RWPE1 (cell line): ENCODE measurements around the gene USH1C.

Experiments used
- CTCF ChIA-PET: fragments of 350-600 bp; sonication (Branson Sonifier 250); formaldehyde crosslinking; extraction: SDS; loops from one replicate; lab custom pipeline; 2021; lab: Yijun Ruan, JAX
- POLR2A ChIA-PET: fragments of 400-600 bp; formaldehyde crosslinking; extraction: SDS; loops from one replicate; lab custom pipeline; 2020; ENCODE audit warnings: antibody characterized with exemption; ENCODE audit not compliant: low non-redundant PET; lab: Yijun Ruan, JAX
- DNase-seq: peaks from one replicate; pipeline ENCODE4 v3.0.0; 2012; ENCODE audit warnings: low spot score
- H3K27ac ChIP-seq: fragments of 450-650 bp; 2 replicates; pipeline ENCODE4 v1.5.1; 2017
- TF ChIP-seq, protein P1 (sequence below): fragments of 450-650 bp; conservative IDR thresholded peaks from 2 replicates; pipeline ENCODE4 v1.5.1; 2017; ENCODE audit warnings: low read depth, mild to moderate bottlenecking

Gene USH1C

DNA sequence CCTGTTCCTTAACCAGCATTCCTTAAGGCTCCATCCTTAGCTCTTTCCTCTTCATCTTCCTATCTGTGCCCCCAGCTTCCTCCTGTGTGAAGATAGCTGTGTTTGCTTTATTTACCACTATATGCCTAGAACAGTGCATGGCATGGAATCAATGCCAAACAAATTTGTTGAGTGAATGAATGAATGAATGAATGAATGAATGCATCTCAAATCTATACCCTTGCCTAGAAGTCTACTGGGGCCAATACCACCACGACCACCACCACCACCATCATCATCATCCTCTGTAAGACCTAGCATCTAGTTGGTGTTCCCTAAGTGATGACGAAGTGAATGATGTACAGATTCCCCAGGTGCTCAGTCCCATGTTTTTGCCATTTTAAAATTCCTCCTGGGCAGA, 2.0 kb upstream of the USH1C start:
- TF ChIP-seq, protein P1, sequence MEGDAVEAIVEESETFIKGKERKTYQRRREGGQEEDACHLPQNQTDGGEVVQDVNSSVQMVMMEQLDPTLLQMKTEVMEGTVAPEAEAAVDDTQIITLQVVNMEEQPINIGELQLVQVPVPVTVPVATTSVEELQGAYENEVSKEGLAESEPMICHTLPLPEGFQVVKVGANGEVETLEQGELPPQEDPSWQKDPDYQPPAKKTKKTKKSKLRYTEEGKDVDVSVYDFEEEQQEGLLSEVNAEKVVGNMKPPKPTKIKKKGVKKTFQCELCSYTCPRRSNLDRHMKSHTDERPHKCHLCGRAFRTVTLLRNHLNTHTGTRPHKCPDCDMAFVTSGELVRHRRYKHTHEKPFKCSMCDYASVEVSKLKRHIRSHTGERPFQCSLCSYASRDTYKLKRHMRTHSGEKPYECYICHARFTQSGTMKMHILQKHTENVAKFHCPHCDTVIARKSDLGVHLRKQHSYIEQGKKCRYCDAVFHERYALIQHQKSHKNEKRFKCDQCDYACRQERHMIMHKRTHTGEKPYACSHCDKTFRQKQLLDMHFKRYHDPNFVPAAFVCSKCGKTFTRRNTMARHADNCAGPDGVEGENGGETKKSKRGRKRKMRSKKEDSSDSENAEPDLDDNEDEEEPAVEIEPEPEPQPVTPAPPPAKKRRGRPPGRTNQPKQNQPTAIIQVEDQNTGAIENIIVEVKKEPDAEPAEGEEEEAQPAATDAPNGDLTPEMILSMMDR: no peak
- H3K27ac ChIP-seq: no peak overlapping the region
- ChIA-PET POLR2A (no interaction called here), CTCF (no interaction called here)
- DNase-seq: no peak

DNA sequence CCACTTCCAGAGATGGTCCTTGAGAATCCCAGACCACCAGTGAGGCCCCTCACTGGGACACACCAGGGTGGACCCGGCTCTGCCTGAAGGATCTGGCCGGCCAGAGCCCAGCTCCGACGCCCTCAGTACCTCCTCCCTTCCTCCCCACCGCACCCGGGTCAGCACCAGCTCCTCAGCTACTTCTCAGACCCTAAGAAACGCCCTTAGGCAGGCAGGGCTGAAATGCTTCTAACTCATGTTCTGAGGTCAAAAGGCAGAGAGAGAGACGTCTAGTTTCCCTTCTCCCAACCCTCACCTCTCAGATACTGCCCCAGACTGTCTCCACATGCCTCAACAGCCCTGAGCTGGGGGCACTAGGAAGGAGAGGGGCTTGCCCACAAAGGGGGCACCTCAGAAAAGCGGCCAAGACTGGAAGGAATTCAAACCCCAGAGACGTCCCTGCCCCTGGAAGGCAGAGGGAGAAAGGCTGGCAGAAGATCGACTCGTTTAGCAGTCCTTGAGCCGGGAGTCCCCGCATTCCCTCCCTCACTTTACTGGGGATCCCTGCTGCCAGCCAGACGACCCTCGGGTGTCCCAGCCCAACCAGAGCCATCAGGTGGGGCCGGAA, 539 bp downstream of the USH1C start:
- H3K27ac ChIP-seq: no peak overlapping the region
- POLR2A ChIA-PET: no interaction called here
- DNase-seq: no peak
- TF ChIP-seq, protein P1: no peak
- CTCF ChIA-PET: interaction anchor here (0.5 to 1.7 kb wide), 2 partner anchors 159 to 399 kb away, joined by 3 read pairs; no protein-coding TSS in a partner anchor

DNA sequence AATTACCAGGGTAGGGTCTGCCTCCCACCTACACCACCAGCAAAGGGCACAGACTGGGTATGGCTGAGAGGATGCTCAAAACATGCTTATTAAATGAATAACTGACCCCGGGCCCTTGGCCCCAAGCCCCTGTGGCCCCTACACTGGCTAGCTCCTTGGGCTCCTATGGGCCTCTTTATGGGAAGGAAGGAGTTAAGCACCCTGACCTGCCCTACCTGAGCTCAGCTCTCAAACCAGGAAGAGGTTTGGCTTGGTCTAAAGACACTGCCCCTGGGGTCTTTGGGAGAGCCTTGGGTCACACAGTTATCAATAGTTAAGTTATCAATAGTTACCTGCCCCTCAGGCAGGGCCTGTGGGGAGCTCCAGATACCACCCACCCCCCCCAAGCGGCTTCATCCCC, 1.2 kb downstream of the USH1C start:
- DNase-seq: no peak
- H3K27ac ChIP-seq: no peak overlapping the region
- TF ChIP-seq, protein P1: no peak
- POLR2A ChIA-PET: no interaction called here
- CTCF ChIA-PET: interaction anchor here (0.5 to 1.7 kb wide), 2 partner anchors 159 to 400 kb away, joined by 3 read pairs; no protein-coding TSS in a partner anchor

DNA sequence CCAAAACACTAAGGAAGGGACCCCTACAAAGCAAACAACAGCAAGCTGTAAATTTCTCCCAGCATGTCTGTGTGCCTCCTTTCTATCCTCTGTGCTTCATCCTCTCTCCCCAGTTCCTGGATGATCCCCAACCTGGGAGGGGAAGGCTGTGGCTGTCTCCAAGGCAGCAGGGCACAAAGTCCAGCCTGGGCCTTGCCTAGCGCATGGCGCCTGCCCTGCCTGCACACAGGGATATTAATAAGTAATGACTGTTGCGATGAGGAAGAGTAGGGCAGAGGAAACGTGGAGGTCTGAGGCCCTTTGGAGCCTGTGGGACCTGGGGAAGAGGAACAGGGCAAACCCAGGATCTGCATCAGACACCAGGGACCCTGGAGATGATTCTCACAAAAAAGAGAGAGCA, 2.0 kb downstream of the USH1C start:
- POLR2A ChIA-PET: no interaction called here
- TF ChIP-seq, protein P1: no peak
- DNase-seq: no peak
- no peak overlapping the region for H3K27ac ChIP-seq
- CTCF ChIA-PET: no interaction called here

DNA sequence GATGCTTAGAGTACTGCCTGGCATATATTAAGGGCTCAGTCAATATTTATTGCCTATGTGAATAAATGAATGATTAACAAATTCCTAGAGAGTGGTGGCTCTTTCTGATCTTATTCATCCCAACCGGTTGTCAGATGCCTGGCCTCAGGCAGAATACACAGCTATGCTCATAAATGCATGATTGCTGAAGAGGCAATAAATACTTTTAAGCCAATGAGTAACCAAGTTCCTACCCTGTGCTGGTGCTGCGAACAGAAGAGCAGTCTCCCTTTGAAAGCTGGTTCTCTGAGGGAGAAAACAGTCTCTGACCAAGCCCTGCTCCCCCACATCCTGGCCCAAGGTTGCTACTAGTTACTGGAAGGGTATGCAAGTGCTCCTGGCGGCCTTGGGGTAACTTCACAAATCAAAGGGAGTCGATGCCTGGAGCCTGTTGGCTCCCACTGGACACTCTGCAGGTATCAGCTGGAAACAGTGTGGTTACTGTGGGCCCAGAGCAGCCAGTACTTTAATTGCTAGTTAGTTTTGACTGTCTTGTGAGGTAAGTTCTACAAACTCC, 2.8 kb downstream of the USH1C start:
- peak; percentile 11 for DNase-seq
- TF ChIP-seq, protein P1: no peak
- H3K27ac ChIP-seq: no peak overlapping the region
- ChIA-PET CTCF (interaction anchor here (0.6 kb wide), 2 partner anchors 37 to 490 kb away, joined by 4 read pairs; no protein-coding TSS in a partner anchor), POLR2A (no interaction called here)

DNA sequence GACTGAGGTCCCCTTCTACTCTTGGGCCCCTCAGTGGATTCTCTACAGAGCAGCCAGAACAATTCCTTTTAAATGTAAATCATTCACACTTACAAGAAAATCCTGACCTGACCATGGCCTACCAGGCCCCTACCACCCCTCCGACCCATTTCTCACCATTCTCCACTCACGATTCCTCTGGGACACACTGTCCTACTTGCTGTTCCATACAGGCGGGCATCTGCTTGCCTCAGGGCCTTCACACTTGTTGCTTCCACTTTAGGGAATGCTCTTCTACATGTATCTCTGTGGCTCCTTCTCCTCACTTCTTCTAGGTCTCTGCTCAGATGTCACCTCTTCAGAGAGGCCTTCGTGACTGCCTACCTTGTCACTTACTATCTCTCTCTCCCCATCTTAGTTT, 3.4 kb downstream of the USH1C start:
- TF ChIP-seq, protein P1: no peak
- CTCF ChIA-PET: interaction anchor here (0.6 kb wide), 1 partner anchor 36 kb away, joined by 4 read pairs; no protein-coding TSS in a partner anchor
- DNase-seq: no peak
- POLR2A ChIA-PET: no interaction called here
- no peak overlapping the region for H3K27ac ChIP-seq
